Uterus (tissue), 2 donors: ENCODE data around the gene RIPPLY3.

Experiments
- POLR2A ChIP-seq, 2 donors: fragments of 450-650 bp; IDR thresholded peaks; one replicate each; pipeline ENCODE4 v1.6.1; 2016; ENCODE audit warnings: antibody characterized with exemption in 2 of 2, mild to moderate bottlenecking in 1 of 2, moderate library complexity in 1 of 2
- TF ChIP-seq, protein P1 (sequence below), 4 experiments: fragments of 200-600 bp in 2 of 4; fragments of 450-650 bp in 2 of 4; sonication (generic) in 2 of 4; IDR thresholded peaks; one replicate each; pipeline ENCODE4 v1.5.1; 2016 to 2019; ENCODE audit warnings: antibody characterized with exemption in 4 of 4, mild to moderate bottlenecking in 2 of 4, moderate library complexity in 1 of 4

DNA sequence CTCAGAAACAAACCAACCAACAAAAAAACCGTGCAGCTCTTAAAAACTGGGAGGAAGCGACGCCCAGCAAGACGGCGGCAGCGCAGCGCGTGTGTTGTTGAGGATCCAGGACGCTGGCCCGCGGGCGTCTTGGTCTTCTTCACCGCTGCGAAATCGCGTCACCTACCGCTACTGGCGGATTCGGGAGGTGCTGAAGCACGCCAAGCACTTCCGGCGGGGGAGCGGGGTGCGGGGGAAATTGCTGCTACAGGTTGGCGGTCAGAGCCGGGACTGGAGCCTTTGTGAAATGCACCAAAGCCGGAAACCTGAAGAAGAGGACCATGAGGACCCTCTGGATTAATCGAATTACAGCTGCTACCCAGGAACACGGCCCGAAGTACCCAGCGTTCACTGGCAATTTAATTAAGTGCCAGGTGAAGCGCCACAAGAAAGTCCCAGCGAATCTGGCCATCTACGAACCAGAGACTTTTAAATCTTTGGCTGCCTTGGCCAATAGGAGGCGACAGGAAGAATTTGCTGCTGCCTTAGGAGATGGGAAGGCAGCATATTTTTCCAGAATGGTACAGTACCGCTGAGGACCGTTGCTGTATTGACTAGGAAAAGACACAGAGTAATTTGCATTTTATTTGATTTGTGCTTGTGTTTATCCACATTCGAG lies 11.9 kb upstream of the RIPPLY3 start:
- TF ChIP-seq POLR2A (IDR thresholded peaks at IDR 0.05) = no peak
- TF ChIP-seq, protein P1, sequence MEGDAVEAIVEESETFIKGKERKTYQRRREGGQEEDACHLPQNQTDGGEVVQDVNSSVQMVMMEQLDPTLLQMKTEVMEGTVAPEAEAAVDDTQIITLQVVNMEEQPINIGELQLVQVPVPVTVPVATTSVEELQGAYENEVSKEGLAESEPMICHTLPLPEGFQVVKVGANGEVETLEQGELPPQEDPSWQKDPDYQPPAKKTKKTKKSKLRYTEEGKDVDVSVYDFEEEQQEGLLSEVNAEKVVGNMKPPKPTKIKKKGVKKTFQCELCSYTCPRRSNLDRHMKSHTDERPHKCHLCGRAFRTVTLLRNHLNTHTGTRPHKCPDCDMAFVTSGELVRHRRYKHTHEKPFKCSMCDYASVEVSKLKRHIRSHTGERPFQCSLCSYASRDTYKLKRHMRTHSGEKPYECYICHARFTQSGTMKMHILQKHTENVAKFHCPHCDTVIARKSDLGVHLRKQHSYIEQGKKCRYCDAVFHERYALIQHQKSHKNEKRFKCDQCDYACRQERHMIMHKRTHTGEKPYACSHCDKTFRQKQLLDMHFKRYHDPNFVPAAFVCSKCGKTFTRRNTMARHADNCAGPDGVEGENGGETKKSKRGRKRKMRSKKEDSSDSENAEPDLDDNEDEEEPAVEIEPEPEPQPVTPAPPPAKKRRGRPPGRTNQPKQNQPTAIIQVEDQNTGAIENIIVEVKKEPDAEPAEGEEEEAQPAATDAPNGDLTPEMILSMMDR (IDR thresholded peaks at IDR 0.05) = no peak
